C4-2B (cell line): Measurements from ENCODE around the gene CELSR3.

ENCODE experiments used
- CTCF ChIP-seq: fragments of 450-650 bp; conservative IDR thresholded peaks from 2 replicates; pipeline ENCODE4 v1.5.1; 2017; ENCODE audit warnings: mild to moderate bottlenecking
- ZFX ChIP-seq: fragments of 450-650 bp; IDR thresholded peaks from 2 replicates; pipeline ENCODE4 v1.6.1; 2017

GRCh38 chr3:48662145-48662752 is 437 bp downstream of the CELSR3 start:
- no peak for TF ChIP-seq CTCF
- no peak for TF ChIP-seq ZFX
